ENCODE measurements around the gene AAK1.
"Not testable (repeated sequence)": the region's sequence is repeated elsewhere in the genome, so short reads cannot be mapped to it uniquely, and the experiment has no call there.

The AAK1 gene

DNA sequence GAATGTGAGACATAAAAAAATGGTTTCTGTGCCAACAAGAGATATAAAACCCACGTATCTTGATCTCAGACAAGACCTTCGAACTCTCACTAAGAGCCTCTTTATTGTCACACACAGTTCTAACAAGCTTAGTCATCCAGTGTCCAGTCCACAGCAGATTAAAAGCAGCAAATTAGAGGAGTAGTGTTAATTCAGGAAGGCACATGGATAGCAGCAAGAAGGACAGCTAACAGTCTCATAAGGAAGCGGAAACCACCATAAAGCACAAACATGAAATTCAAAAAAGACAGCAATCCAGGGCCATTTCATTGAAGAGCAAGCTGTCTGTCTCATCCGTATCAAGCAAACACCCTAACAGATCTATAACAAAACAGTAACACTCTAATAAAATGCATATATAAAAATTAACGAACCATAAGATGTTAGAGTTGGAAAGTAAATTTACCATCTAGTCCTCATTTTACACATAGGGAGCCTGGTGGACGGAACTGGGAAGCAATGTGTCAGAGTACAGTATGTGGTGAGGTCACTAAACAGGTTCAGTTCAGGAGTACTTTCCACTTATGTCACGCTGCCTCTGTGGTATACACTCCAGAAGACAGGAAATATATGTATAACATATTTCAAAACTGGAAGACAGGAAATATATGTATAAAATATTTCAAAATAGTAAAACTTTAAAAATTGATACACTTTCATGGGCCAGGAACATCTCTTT, 18.3 kb downstream of the AAK1 start:
- ATAC-seq (peak; percentile 80), DNase-seq (no peak)

DNA sequence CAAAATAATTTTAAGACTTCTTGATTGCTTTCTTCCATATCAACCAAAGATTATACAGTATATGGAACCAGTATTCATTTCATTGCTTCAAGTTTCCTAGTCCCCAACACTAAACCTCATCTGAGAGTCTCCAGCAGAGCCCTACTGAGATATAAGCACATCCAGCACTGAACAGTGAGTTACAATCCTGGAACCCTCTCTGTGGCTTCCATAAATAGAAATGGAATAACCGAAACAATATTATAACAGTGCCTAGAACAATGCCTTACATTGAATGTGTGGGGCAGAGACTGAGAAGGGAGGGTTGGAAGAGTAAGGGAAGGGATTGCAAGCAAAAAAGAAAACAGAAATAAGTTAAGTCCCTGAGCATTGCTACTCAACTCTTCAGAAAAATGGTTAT, 18.9 kb downstream of the AAK1 start:
- no peak for DNase-seq
- no peak for ATAC-seq

DNA sequence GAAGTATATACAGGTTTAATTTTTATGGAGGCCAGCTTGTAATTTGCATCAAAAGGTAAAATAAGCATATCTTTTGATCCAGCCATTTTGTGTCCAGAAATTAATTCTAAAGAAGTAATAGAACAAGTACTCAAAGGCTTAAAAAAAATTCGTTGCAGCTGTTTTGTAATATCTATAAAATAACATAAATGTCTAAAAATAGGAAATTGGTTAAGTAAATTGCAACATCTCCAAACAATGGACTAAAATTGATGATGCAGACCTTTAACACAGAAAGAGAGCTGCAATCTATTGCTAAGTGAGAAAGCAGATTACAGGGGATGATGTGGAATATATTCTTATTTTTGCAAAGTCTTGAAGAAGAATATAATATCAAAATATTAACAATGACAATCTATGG, 19.4 kb downstream of the AAK1 start:
- ATAC-seq (no peak), DNase-seq (no peak)

DNA sequence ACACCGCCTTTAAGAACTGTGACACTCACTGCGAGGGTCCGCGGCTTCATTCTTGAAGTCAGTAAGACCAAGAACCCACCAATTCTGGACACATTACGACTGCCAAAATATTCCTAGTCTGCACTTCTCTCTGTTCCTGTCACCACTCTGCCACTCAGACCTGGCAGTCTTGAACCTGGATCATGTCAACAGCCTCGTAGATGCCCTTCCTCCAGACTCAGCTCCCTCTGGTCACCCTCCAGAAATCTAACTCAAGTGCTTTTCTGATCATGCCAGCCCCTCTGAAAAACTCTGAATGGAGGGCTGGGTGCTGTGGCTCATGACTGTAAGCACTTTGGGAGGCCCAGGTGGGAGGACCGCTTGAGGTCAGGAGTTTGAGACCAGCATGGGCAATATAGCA, 20.3 kb downstream of the AAK1 start:
- no peak for DNase-seq
- ATAC-seq: no peak

- not testable (repeated sequence) for DNase-seq, ATAC-seq
These were observed 20.7 kb downstream of the AAK1 start for GRCh38 chr2:69622805-69623204.

DNA sequence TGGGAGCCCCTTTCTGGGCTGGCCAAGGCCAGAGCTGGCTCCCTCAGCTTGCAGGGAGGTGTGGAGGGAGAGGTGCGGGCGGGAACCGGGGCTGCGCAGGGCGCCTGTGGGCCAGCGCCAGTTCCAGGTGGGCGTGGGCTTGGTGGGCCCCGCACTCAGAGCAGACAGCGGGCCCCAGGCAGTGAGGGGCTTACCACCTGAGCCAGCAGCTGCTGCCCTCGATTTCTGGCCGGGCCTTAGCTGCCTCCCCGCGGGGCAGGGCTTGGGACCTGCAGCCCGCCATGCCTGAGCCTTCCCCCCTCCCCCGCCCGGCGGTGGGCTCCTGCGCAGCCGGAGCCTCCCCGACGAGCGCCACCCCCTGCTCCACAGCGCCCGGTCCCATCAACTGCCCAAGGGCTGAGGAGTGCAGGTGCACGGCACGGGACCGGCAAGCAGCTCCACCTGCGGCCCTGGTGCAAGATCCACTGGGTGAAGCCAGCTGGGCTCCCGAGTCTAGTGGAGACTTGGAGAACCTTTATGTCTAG, 21.5 kb downstream of the AAK1 start:
- DNase-seq, ATAC-seq: not testable (repeated sequence)

DNA sequence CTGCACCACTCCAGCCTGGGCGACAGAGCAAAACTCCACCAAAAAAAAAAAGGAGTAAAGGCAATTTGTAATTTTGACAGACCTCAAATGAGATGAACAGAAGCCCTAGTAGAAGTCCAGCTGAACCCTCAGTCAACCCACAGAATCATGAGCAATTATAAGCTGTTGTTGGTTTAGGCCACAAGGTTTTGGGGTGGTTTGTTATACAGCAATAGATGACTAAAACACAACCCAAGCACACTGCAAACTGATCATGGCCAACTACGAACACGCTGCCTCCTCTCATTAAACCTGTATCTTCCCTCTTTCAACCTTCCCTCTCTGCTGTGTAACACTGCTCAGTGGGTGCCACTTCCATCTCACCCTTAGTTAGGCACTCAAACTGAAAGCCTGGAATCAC, 22.1 kb downstream of the AAK1 start:
- DNase-seq (no peak), ATAC-seq (peak; percentile 14)

GRCh38 chr2:69620870-69621269, 22.7 kb downstream of the AAK1 start:
- ATAC-seq: no peak

GRCh38 chr2:69619725-69620124, 23.8 kb downstream of the AAK1 start:
- no peak for DNase-seq
- peak; percentile 42 for ATAC-seq

More at GRCh38 chr2:69620870-69621269, 22.7 kb downstream of the AAK1 start:
- no peak for DNase-seq

DNA sequence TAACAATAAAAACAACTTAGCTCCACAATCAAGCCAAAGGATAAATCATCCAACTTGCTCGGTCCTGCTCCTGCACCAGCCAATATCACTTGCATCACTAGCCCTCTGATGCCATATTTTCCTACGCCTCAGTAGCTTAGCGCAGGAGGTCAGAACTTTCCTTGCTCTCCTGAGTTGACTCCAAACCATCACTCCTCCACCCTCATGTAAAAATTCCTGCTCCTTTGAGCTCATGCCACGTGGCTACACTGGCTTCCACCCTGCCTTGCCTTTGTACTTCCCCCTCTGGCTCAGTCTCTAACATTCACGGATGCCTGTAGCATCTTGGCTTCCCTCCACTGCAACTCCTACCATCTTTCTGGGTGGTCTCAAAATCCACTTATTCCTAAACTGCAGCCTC, 25.2 kb downstream of the AAK1 start:
- DNase-seq: no peak

GRCh38 chr2:69617744-69618143, 25.8 kb downstream of the AAK1 start:
- ATAC-seq (no peak), DNase-seq (no peak)

More for the DNA sequence above, 25.2 kb downstream of the AAK1 start:
- no peak for ATAC-seq

DNA sequence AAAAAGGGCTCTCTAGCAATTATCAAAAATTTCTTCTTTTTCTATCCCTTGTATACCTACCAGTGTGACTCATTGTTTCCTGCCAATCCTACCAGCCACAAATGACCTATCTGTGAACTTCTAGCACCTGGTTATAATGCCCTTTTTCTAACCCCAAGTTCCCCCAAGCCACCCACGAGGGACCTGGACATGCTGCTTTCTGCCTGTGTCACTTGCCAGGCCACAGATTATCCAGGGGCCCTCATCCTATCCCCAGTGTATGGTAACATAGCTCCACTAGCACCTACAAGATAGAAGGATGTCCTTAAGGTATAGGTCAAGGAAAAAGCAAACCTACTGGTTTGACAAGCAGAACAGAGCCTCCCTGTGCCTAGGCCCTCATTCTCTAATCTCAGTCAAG, 26.8 kb downstream of the AAK1 start:
- ATAC-seq (peak; percentile 71), DNase-seq (peak; percentile 65)

DNA sequence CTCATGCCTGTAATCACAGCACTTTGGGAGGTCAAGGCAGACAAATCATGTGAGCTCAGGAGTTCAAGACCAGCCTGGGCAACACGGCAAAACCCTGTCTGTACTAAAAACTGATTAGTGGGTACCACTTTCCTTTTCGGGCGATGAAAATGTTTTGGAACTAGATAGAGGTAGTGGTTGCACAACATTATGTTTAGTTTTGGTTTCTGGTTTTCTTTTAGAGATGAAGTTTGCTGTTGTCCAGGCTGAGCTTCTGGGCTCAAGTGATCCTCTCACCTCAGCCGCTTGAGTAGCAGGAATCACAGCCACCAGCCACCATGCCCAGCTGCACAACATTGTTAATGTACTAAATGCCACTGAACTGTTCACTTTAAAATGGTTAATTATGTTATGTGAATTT, 27.6 kb downstream of the AAK1 start:
- DNase-seq: no peak
- ATAC-seq: no peak

DNA sequence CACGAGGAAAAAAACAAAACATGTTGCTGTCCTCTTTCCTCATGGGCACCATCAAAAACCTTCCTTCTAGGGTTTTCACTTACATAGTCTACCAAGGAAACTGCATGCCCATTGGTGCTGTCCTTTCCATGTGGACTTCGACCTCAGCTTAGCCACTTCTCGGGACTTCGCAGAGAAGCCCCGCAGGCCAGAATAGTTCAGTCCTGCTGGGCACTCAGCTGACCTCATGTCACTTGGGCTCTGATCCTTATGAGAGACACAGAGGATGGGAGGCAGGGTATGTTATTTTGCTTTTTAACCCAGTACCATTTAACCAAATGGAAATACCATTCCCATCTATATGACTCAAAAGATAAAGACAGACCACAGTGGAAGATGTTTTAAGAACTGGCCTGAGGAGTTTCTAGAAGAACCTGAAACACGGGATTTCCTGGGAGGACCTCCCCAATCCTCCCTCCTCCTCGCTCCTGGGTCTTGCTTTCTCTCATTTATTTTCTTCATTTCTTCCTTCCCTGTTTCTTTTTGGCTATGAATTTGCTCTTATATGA, 28.4 kb downstream of the AAK1 start:
- ATAC-seq (no peak), DNase-seq (no peak)

GRCh38 chr2:69612707-69613106, 30.8 kb downstream of the AAK1 start:
- DNase-seq: no peak
- no peak for ATAC-seq

GRCh38 chr2:69612200-69612599, 31.3 kb downstream of the AAK1 start:
- no peak for DNase-seq
- ATAC-seq: no peak

DNA sequence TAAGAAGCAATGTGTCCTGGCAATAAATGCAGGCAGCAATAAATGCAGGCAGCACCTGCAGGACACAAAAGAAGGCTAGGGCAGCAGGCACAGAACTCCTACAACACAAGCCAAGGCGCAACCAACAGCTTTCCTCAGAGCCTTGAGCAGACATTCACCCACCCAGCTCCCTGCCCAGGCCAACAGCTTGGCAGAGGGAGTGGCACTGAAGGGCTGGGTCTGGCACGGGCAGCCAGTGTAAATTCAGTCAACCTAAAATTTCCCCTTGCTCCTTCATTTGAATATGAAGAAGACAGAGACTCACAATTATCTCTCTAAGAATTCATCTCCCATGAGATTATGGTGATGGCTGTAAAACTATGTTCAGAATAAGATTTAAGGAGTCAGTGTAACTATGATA, 35.4 kb downstream of the AAK1 start:
- ATAC-seq: no peak
- no peak for DNase-seq

DNA sequence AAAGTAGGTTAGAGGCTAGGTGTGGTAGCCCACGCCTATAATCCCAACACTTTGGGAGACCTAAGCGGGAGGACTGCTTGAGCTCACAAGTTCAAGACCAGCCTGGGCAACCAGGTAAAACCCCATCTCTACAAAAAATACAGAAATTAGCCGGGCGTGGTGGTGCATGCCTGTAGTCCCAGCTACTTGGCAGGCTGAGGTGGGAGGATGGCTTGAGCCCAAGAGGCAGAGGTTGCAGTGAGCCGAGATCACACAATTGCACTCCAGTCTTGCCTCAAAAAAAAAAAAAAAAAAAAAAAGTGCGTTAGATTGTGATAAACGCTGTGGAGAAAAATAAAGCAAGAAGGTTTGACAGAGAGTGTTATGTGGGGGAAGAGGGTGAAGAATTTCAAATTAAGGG, 36.8 kb downstream of the AAK1 start:
- not testable (repeated sequence) for DNase-seq, ATAC-seq

GRCh38 chr2:69605284-69605683, 38.3 kb downstream of the AAK1 start:
- DNase-seq (no peak), ATAC-seq (no peak)

GRCh38 chr2:69604836-69605235, 38.7 kb downstream of the AAK1 start:
- no peak for DNase-seq
- ATAC-seq: no peak

- DNase-seq: no peak
- ATAC-seq: no peak
These were observed 39.4 kb downstream of the AAK1 start for GRCh38 chr2:69604026-69604678.

DNA sequence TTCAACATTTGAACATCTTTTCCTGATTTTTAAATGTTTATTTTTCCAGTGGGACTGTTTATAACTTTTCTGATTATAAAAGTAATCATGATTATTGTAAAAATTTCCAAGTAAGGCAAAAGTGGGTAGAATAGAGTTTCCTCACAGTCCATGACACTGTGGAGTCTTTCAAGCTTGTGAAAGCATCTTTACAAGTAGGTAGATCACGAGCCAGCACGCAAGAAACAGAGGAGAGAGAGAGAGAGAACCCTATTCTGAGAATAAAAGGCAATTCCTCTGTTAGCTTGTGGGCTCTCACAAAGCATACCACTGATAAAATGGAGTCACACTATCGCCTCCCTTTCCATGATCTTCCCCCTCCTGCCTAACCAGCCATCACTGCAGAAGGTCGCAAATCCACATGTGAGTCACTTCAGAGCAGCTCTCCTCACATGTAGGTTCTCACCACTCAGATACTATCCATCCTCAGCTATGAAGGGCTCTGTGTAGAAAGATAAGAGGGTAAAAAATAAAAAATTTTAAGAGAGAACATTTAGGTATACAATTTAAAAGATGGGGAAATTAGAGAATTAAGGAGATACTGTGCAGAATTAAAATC, 40.3 kb downstream of the AAK1 start:
- no peak for DNase-seq
- ATAC-seq: peak; percentile 64

DNA sequence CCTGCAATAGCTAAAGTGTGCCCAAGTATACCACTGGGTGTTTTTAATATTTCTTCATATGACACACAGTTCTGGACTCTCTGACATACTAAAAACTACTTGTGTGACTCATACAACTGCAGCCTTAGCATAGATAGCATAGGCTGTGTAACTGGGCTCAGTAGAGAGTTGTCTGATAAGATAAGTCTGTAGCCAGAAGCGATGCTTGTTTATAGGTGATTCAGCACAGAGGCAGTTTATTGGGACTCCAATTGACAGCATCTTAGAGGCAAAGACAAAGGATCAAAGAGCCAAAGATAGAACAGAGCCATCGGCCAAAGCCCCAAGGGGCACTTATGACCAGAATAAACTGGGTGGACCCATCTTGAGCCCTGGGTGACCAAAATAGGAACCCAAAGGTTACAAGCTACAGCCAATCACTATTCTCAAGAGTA, 42.3 kb downstream of the AAK1 start:
- DNase-seq: no peak
- ATAC-seq: peak; percentile 94

Measured in stimulated activated naive CD8-positive, alpha-beta T cell treated with anti-CD3 and anti-CD28 coated beads, Interleukin-15, Interleukin-2, amounts not matched to agents 100 U/mL and 50 U/mL, for 24 hours (primary cell).